HL-60/S4 (cell line): Measurements from ENCODE around the gene MRPS31.

Experiments used
- in situ Hi-C: fragments of 300-500 bp; cut with MboI; formaldehyde crosslinking; loops from 2 replicates; pipeline ENCODE4 v1.14.3; 2022; ENCODE audit warnings: low sequenced_read_pairs

MRPS31 gene

GRCh38 chr13:40680659-40681323, 90.2 kb downstream of the MRPS31 start:
- in situ Hi-C loops: loop anchor here (25.0 kb wide), 2 partner anchors 618 to 993 kb away; no protein-coding TSS in a partner anchor

GRCh38 chr13:40679480-40679985, 91.5 kb downstream of the MRPS31 start:
- in situ Hi-C loops: loop anchor here (25.0 kb wide), 2 partner anchors 617 to 992 kb away; no protein-coding TSS in a partner anchor
